GM18868 (cell line): ENCODE results near the gene SLC6A2.
"Not testable (repeated sequence)": the region's sequence is repeated elsewhere in the genome, so short reads cannot be mapped to it uniquely, and the experiment has no call there.

Experiments
- ATAC-seq: cut with Tn5 transposase; IDR thresholded peaks from one replicate; pipeline ENCODE4 v1.9.1; 2021; ENCODE audit warnings: mild to moderate bottlenecking, moderate library complexity; ENCODE audit not compliant: unreplicated experiment

SLC6A2 gene

GRCh38 chr16:55709801-55710200 lies 54.0 kb downstream of the SLC6A2 start:
- ATAC-seq = no peak

- no peak for ATAC-seq
Observed at GRCh38 chr16:55710466-55710865, 54.7 kb downstream of the SLC6A2 start.

GRCh38 chr16:55711959-55712876 lies 56.4 kb downstream of the SLC6A2 start:
- peak; percentile 69 for ATAC-seq

GRCh38 chr16:55713103-55713502 lies 57.3 kb downstream of the SLC6A2 start:
- ATAC-seq = peak; percentile 75

GRCh38 chr16:55717326-55717725 lies 61.5 kb downstream of the SLC6A2 start:
- ATAC-seq = no peak

- ATAC-seq = no peak
Observed at GRCh38 chr16:55725055-55725777, 69.4 kb downstream of the SLC6A2 start.

- no peak for ATAC-seq
Observed at GRCh38 chr16:55728797-55729196, 73.0 kb downstream of the SLC6A2 start.

GRCh38 chr16:55730115-55730514 lies 74.3 kb downstream of the SLC6A2 start:
- no peak for ATAC-seq

GRCh38 chr16:55732496-55732895 lies 76.7 kb downstream of the SLC6A2 start:
- ATAC-seq = no peak

GRCh38 chr16:55734665-55735064 lies 78.9 kb downstream of the SLC6A2 start:
- no peak for ATAC-seq

- no peak for ATAC-seq
Observed at GRCh38 chr16:55735120-55735781, 79.5 kb downstream of the SLC6A2 start.

GRCh38 chr16:55736671-55737070 lies 80.9 kb downstream of the SLC6A2 start:
- ATAC-seq = no peak

- ATAC-seq = no peak
Observed at GRCh38 chr16:55737318-55737717, 81.5 kb downstream of the SLC6A2 start.

- no peak for ATAC-seq
Observed at GRCh38 chr16:55737966-55738365, 82.2 kb downstream of the SLC6A2 start.

GRCh38 chr16:55746081-55746480 lies 90.3 kb downstream of the SLC6A2 start:
- ATAC-seq = no peak

GRCh38 chr16:55747785-55748184 lies 92.0 kb downstream of the SLC6A2 start:
- ATAC-seq = no peak

GRCh38 chr16:55752465-55753144 lies 96.8 kb downstream of the SLC6A2 start:
- not testable (repeated sequence) for ATAC-seq

- not testable (repeated sequence) for ATAC-seq
Observed at GRCh38 chr16:55753145-55753631, 97.4 kb downstream of the SLC6A2 start.
